HEK293 (cell line): ENCODE measurements around the gene DRP2.

Experiments
- ZNF654 ChIP-seq: fragments of 450-650 bp; formaldehyde crosslinking; IDR thresholded peaks from 2 replicates; pipeline ENCODE4 v1.5.1; 2016; ENCODE audit warnings: low read depth, missing biosample characterization, missing genetic modification characterization
- TF ChIP-seq, protein P1 (sequence below): fragments of 450-650 bp; formaldehyde crosslinking; conservative IDR thresholded peaks from 2 replicates; pipeline ENCODE4 v1.5.1; 2016; ENCODE audit warnings: low read depth, missing biosample characterization, missing genetic modification characterization
- TF ChIP-seq, protein P2 (sequence below): fragments of 450-650 bp; formaldehyde crosslinking; IDR thresholded peaks from 2 replicates; pipeline ENCODE4 v1.5.1; 2016; ENCODE audit warnings: missing biosample characterization, missing genetic modification characterization

DNA sequence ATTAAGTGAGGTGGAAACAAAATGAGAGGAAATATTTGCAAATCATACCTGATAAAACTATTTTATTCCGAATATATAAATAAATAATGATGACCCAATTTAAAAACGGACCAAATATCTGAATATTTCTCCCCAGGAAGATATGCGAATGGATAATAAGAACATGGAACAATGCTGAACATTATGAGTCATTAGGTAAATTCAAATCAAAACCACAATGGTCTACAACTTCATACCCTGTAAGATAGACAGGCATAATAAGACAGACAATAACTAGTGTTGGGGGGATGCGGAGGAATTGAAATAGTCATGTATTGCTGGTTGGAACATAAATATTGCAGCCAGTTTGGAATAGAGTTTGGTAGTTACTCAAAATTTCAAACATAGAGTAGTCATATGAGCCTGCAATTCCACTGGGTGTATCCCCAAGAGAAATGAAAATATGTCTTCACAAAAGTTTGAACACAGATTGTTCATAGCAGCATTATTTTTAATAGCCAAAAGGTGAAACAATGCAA, 47.6 kb upstream of the DRP2 start:
- TF ChIP-seq, protein P1, sequence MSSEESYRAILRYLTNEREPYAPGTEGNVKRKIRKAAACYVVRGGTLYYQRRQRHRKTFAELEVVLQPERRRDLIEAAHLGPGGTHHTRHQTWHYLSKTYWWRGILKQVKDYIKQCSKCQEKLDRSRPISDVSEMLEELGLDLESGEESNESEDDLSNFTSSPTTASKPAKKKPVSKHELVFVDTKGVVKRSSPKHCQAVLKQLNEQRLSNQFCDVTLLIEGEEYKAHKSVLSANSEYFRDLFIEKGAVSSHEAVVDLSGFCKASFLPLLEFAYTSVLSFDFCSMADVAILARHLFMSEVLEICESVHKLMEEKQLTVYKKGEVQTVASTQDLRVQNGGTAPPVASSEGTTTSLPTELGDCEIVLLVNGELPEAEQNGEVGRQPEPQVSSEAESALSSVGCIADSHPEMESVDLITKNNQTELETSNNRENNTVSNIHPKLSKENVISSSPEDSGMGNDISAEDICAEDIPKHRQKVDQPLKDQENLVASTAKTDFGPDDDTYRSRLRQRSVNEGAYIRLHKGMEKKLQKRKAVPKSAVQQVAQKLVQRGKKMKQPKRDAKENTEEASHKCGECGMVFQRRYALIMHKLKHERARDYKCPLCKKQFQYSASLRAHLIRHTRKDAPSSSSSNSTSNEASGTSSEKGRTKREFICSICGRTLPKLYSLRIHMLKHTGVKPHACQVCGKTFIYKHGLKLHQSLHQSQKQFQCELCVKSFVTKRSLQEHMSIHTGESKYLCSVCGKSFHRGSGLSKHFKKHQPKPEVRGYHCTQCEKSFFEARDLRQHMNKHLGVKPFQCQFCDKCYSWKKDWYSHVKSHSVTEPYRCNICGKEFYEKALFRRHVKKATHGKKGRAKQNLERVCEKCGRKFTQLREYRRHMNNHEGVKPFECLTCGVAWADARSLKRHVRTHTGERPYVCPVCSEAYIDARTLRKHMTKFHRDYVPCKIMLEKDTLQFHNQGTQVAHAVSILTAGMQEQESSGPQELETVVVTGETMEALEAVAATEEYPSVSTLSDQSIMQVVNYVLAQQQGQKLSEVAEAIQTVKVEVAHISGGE (tag by site-specific recombination): no peak
- no peak for TF ChIP-seq ZNF654
- TF ChIP-seq, protein P2, sequence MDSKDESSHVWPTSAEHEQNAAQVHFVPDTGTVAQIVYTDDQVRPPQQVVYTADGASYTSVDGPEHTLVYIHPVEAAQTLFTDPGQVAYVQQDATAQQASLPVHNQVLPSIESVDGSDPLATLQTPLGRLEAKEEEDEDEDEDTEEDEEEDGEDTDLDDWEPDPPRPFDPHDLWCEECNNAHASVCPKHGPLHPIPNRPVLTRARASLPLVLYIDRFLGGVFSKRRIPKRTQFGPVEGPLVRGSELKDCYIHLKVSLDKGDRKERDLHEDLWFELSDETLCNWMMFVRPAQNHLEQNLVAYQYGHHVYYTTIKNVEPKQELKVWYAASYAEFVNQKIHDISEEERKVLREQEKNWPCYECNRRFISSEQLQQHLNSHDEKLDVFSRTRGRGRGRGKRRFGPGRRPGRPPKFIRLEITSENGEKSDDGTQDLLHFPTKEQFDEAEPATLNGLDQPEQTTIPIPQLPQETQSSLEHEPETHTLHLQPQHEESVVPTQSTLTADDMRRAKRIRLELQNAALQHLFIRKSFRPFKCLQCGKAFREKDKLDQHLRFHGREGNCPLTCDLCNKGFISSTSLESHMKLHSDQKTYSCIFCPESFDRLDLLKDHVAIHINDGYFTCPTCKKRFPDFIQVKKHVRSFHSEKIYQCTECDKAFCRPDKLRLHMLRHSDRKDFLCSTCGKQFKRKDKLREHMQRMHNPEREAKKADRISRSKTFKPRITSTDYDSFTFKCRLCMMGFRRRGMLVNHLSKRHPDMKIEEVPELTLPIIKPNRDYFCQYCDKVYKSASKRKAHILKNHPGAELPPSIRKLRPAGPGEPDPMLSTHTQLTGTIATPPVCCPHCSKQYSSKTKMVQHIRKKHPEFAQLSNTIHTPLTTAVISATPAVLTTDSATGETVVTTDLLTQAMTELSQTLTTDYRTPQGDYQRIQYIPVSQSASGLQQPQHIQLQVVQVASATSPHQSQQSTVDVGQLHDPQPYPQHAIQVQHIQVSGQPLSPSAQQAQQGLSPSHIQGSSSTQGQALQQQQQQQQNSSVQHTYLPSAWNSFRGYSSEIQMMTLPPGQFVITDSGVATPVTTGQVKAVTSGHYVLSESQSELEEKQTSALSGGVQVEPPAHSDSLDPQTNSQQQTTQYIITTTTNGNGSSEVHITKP: no peak
